PC-3 (cell line): ENCODE data around the gene MGMT.

Experiments
- EZH2 ChIP-seq: fragments of 300-600 bp; sonication (generic); IDR thresholded peaks from one replicate; pipeline ENCODE4 v1.6.1; 2017; ENCODE audit warnings: antibody characterized with exemption, mild to moderate bottlenecking, low read length; ENCODE audit not compliant: unreplicated experiment
- EZH2phosphoT487 ChIP-seq: fragments of 300-600 bp; sonication (generic); IDR thresholded peaks from 2 replicates; pipeline ENCODE4 v1.6.1; 2018; ENCODE audit warnings: mild to moderate bottlenecking, antibody characterized with exemption, low read length, borderline replicate concordance
- TF ChIP-seq, protein P1 (sequence below): fragments of 300-600 bp; sonication (generic); conservative IDR thresholded peaks from 2 replicates; pipeline ENCODE4 v1.5.1; 2017; ENCODE audit warnings: antibody characterized with exemption, low read depth, mild to moderate bottlenecking, low read length

DNA sequence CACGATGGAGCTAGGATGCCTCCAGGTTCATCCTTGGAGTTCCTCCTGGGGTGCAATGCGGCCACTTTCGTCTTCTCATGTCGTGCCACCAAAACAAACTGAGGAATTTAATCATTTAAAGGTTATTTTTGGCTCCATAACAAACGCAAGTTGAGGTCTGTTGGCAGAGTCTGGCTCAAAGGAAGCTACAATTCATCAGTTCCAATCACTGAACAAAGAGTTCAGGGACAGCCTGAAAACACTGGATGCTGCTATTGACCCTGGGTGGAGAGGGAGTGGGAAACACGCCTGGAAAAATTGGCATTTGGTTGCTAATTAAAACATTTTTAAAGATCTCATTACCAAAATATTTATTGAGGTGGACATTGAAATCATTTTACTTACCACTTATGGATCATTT is 11.4 kb upstream of the MGMT start:
- TF ChIP-seq, protein P1, sequence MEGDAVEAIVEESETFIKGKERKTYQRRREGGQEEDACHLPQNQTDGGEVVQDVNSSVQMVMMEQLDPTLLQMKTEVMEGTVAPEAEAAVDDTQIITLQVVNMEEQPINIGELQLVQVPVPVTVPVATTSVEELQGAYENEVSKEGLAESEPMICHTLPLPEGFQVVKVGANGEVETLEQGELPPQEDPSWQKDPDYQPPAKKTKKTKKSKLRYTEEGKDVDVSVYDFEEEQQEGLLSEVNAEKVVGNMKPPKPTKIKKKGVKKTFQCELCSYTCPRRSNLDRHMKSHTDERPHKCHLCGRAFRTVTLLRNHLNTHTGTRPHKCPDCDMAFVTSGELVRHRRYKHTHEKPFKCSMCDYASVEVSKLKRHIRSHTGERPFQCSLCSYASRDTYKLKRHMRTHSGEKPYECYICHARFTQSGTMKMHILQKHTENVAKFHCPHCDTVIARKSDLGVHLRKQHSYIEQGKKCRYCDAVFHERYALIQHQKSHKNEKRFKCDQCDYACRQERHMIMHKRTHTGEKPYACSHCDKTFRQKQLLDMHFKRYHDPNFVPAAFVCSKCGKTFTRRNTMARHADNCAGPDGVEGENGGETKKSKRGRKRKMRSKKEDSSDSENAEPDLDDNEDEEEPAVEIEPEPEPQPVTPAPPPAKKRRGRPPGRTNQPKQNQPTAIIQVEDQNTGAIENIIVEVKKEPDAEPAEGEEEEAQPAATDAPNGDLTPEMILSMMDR, result no peak
- TF ChIP-seq EZH2 (no peak), EZH2phosphoT487 (no peak)
